GM21528 (cell line): ENCODE measurements around the gene TP73.
A peak's percentile ranks its signal among the peaks of the same experiment; 100 is the strongest.

ENCODE experiments used
- ATAC-seq: cut with Tn5 transposase; IDR thresholded peaks from one replicate; pipeline ENCODE4 v1.9.1; 2021; ENCODE audit warnings: mild to moderate bottlenecking, moderate library complexity; ENCODE audit not compliant: unreplicated experiment, low FRiP score

The TP73 gene

GRCh38 chr1:3670823-3671265 lies 18.5 kb downstream of the TP73 start:
- ATAC-seq: no peak

DNA sequence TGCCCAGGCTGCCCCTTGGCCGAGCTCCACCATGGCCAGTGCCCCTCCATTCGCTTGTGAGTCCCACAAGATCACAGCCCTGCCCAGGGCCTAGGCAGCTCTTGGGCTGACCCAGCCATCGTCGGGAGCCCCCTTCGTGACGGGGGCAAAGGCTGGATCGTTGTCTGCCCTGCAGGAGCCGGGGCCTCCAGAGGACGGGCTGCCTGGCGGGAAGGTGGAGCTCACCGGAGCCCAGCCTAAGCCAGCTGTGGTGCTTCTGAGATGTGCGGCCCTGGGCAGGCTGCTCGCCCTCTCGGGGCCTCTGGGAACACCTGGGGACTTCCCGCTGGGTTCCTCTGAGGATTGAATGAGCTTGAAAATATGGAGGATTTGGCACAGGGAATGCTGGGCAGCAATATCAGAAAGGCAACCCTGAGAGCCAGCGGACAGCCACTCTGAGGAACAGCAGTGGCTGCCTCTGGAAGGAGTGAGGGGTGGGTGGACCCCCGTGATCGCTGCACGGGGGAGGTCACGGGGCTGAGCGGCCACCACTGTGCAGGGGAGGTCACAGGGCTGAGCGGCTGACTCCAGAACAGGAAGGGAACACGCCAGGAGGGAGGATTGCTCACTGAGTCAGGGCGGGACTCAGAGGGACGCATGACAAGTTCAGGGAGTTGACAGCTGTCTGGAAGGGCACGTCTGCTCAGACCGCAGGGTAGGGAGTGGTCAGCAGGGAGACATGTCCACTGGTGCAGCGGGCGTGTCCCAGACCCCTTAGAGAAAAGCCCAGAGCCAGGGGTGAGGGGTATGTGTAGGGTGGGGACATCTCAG lies 19.3 kb downstream of the TP73 start:
- no peak for ATAC-seq

DNA sequence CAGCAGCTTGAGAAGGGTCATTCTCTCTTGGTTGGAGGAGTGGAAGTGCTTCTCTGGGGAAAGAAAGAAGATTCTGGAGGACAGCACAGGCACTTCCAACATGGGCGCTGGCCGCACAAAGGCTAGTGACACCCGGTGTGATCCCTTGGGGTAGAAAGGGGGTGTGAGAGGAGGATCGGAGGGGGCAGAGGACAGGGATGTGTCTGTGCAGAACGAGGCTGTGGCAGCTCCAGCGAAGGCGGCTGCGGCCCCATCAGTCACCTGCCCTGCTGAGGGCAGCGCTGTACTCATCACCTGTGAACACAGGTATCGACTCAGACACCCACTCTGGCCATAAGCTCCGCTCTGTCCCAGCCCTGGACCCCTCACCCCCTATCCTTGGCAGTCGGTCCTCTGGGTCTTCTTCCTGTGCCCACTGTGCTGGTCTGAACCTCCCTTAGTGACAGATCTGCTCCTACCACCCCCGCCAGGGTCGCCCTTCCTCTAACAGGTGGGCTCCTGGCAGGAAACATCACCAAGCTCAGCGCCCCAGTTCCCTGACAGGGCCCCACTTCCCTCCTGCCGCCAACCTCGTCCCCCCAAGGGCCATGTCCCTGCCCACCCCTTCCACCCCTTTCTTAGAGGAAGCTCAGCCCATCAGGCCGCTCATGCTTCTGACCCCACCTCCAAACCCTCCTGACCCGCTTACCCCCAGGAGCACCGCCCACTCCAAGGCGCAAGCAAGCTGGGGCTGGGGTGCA lies 20.1 kb downstream of the TP73 start:
- no peak for ATAC-seq

DNA sequence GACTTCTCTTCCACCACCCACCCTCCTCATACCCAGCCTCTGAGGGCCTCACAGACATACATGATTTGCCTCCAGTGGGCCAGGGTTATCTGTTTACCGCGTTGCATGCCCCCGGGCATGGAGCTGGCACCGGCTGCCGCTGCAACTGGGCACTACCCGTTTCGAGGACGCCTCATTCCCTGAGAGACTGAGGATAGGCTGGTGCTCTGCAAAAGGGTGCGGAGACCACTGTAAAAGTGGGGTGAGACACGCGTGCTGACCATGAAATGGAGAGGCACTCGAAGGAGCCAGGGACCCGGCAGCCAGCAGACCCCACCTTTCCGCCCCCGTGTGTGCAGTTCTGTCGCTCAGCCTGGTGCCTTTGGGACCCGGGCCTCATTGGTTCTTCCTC lies 20.6 kb downstream of the TP73 start:
- ATAC-seq: no peak

DNA sequence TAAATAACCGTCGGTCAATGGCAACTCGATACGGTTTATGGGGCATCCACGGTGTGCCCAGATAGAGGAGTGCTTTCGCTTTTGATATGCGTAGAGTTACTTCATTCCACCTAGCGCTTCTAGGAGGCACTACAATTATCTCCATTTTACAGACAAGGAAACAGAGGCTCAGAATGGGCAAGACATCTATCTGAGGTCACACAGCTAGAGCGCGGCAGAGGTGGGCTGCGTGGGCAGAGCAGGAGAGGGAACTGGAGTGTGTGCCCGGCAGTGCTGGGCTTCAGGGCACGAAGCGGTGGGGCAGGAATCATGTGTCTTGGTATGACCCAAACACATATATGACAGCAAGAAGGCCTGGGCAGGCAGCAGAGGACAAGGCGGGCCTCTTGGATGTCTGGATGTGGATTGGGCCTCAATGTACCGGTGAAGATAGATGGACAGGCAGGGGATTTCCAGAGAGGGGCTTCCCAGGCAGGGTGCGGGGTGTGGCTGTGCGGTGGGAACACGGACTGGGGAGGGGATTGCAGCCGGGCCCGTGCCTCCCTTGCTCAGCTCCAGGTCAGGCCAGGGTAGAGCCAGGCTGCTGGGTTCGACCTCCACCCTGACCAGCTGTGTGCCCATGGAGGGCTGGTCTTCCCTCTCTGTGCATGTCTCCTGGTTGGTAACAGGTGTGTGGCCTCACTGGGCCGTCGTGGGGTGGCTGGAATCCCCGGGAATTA lies 21.2 kb downstream of the TP73 start:
- no peak for ATAC-seq

DNA sequence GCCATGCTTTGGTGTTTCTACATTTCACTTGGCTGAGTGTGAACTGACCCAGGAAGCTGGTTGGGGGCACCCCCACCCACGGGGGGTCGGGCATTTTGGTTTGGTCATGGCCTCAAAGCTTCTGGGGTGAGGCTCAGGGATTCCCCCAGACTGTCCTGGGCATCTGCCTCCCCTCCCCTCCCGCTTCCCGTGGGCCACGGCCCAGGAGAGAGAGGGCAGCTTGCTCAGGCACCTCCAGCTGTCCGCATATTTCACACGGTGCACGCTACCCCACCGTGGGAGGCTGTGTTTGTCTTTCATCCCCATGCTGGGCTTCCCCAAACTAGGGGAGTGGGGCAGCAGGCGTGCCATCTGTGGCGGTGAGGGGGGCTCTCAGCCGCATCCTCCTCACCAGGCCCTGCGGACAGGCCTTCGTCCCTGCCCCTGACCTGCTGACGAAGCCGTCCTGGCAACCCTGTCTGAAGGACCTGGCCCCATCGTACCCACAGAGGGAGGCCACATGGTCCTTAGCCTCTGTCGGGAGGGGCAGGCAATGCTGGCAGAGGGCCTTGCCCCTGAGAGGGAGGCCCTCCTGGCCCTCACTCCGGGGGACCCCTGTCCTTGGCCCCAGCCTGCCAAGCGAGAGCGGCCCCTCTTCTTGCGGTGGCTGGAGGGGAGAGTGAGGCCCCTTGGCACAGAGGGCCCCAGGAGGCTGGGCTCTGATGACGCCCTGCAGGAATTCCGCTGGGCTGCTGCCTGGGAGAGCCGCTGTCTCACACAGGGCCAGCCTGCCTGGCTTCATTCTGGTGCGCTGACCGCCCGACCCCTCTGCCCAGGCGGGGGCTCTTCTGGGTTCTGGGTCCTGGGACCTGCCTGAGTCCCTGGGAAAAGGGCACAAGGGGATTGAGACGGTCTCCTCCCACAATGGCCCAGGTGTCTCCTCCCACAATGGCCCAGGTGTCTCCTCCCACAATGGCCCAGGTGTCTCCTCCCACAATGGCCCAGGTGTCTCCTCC lies 22.1 kb downstream of the TP73 start:
- no peak for ATAC-seq

- ATAC-seq: no peak
Observed at GRCh38 chr1:3675436-3675835, 23.1 kb downstream of the TP73 start.

GRCh38 chr1:3676581-3677470 lies 24.5 kb downstream of the TP73 start:
- ATAC-seq: peak; percentile 66

DNA sequence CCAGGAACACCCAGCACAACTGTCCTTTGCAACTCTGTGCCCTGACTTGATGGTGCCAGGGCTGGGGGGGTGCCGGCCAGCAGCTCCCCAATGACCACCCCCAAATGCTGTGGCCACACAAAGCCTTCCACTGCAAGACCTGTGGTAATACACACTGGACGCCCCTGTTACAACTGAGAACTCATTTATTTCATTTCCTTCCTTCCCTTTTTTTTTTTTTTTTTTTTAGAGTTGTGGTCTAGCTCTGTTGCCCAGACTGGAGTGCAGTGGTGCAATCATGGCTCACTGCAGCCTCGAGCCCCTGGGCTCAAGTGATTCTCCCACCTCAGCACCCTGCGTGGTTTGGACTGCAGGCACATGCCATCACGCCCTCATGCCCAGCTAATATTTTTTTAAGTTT lies 25.2 kb downstream of the TP73 start:
- ATAC-seq: peak; percentile 26

GRCh38 chr1:3678361-3679097 lies 26.2 kb downstream of the TP73 start:
- ATAC-seq: no peak

DNA sequence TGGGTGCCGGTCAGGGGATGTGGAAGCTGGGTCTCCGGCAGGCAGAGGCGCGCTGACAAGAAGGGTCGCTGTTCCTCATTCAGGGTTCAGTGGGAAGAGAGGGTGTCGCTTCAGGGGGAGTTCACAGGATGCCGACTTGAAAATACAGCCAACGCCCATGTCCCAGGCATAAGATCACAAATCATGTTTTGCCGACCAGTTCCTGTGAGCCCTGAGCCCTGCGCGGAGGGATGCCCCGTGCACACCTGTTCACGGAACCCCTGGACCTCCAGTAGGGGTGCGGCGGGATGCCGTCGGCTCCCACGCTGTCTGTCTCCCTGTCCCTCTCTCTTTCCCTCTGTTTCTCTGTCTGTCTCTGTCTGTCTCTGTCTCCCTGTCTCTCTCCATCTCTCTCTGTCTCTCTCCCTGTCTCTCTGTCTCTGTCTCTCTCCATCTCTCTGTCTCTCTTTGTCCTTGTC lies 26.8 kb downstream of the TP73 start:
- ATAC-seq: no peak

- ATAC-seq: no peak
Observed at GRCh38 chr1:3679799-3680453, 27.6 kb downstream of the TP73 start.

DNA sequence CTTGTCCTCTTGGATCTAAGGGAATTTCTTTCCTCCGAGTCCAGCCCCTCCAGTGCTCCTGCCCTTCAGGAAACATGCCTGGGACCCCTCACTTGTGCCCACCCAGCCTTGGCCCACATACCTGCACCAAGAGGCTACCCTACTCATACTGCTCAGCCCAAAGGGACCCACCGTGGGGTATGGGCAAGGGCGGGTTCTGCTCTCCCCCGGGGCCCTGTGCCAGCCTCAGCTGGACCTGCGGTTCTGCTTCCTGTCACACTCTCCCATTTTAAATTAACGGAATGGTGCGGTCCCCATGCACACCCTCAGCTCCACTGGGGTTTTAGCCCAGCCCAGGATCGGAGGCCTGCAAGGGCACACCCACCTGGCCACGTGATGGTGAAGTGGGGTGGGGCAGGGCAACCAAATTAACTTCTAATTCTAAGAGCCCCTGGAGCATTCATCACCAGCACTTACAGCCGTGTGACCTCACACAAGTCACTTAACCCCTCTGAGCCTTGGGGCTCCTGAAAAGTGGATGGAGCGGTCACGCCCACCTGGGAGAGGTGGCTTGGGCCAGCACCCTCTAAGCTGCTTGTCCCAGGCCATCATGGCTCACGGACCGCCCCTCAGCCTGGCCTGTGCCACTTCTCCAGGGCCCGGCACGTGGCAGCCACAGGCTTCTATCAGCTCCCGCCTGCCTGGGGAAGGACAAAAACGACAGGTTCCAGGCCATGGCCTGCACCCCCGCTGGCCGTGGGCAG lies 28.3 kb downstream of the TP73 start:
- no peak for ATAC-seq

GRCh38 chr1:3681231-3681897 lies 29.0 kb downstream of the TP73 start:
- no peak for ATAC-seq

GRCh38 chr1:3681898-3682806 lies 29.8 kb downstream of the TP73 start:
- no peak for ATAC-seq

GRCh38 chr1:3683197-3683596 lies 30.9 kb downstream of the TP73 start:
- no peak for ATAC-seq
